Liver (tissue), 3 donors: ENCODE data around the gene ARRDC5.

Source experiments
- ATF3 ChIP-seq: IDR thresholded peaks from 2 replicates; pipeline ENCODE4 v1.6.1; 2016; ENCODE audit warnings: antibody characterized with exemption
- CTCF ChIP-seq: fragments of 150-350 bp; IDR thresholded peaks from 2 replicates; pipeline ENCODE4 v1.5.1; 2017; ENCODE audit warnings: improper control_type of control experiment, low read depth, low read length; ENCODE audit not compliant: missing input control
- HNF4A ChIP-seq, 2 donors: conservative IDR thresholded peaks; 2 replicates each; pipeline ENCODE4 v1.6.1; 2016; ENCODE audit warnings: antibody characterized with exemption in 2 of 2, mild to moderate bottlenecking in 2 of 2
- JUND ChIP-seq, 2 donors: IDR thresholded peaks; 2 replicates each; pipeline ENCODE4 v1.6.1; 2016; ENCODE audit warnings: antibody characterized with exemption in 2 of 2
- TAF1 ChIP-seq: conservative IDR thresholded peaks from 2 replicates; pipeline ENCODE4 v1.6.1; 2016; ENCODE audit warnings: antibody characterized with exemption, mild to moderate bottlenecking
- YY1 ChIP-seq: IDR thresholded peaks from 2 replicates; pipeline ENCODE4 v1.6.1; 2016; ENCODE audit warnings: antibody characterized with exemption, mild to moderate bottlenecking
- ZBTB33 ChIP-seq: IDR thresholded peaks from 2 replicates; pipeline ENCODE4 v1.6.1; 2016; ENCODE audit warnings: antibody characterized with exemption
- TF ChIP-seq, protein P1 (sequence below): IDR thresholded peaks from 2 replicates; pipeline ENCODE4 v1.6.1; 2016; ENCODE audit warnings: antibody characterized with exemption
- TF ChIP-seq, protein P2 (sequence below): IDR thresholded peaks from 2 replicates; pipeline ENCODE4 v1.6.1; 2016; ENCODE audit warnings: antibody characterized with exemption, mild to moderate bottlenecking
- donor health status: healthy.
- donor health status: healthy.

- TF ChIP-seq TAF1: no peak
- no peak for TF ChIP-seq CTCF
- no peak for TF ChIP-seq JUND (IDR thresholded peaks at IDR 0.05)
- no peak for TF ChIP-seq YY1
- TF ChIP-seq HNF4A (conservative IDR thresholded peaks at IDR 0.05): no peak
- no peak for TF ChIP-seq ZBTB33
- TF ChIP-seq, protein P1, sequence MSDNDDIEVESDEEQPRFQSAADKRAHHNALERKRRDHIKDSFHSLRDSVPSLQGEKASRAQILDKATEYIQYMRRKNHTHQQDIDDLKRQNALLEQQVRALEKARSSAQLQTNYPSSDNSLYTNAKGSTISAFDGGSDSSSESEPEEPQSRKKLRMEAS: no peak
- TF ChIP-seq, protein P2, sequence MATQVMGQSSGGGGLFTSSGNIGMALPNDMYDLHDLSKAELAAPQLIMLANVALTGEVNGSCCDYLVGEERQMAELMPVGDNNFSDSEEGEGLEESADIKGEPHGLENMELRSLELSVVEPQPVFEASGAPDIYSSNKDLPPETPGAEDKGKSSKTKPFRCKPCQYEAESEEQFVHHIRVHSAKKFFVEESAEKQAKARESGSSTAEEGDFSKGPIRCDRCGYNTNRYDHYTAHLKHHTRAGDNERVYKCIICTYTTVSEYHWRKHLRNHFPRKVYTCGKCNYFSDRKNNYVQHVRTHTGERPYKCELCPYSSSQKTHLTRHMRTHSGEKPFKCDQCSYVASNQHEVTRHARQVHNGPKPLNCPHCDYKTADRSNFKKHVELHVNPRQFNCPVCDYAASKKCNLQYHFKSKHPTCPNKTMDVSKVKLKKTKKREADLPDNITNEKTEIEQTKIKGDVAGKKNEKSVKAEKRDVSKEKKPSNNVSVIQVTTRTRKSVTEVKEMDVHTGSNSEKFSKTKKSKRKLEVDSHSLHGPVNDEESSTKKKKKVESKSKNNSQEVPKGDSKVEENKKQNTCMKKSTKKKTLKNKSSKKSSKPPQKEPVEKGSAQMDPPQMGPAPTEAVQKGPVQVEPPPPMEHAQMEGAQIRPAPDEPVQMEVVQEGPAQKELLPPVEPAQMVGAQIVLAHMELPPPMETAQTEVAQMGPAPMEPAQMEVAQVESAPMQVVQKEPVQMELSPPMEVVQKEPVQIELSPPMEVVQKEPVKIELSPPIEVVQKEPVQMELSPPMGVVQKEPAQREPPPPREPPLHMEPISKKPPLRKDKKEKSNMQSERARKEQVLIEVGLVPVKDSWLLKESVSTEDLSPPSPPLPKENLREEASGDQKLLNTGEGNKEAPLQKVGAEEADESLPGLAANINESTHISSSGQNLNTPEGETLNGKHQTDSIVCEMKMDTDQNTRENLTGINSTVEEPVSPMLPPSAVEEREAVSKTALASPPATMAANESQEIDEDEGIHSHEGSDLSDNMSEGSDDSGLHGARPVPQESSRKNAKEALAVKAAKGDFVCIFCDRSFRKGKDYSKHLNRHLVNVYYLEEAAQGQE: no peak
- TF ChIP-seq ATF3: no peak
Measured at GRCh38 chr19:4933528-4933927, 30.8 kb upstream of the ARRDC5 start.
